ENCODE measurements around the gene GEMIN8. TPM values are rescaled to one million over a fixed set of nuclear protein-coding genes. Genes with fewer than 3 reads are reported as not detected.

The GEMIN8 gene
- total RNA-seq, 1 experiment from 2014 or later, result 11.3 TPM

DNA sequence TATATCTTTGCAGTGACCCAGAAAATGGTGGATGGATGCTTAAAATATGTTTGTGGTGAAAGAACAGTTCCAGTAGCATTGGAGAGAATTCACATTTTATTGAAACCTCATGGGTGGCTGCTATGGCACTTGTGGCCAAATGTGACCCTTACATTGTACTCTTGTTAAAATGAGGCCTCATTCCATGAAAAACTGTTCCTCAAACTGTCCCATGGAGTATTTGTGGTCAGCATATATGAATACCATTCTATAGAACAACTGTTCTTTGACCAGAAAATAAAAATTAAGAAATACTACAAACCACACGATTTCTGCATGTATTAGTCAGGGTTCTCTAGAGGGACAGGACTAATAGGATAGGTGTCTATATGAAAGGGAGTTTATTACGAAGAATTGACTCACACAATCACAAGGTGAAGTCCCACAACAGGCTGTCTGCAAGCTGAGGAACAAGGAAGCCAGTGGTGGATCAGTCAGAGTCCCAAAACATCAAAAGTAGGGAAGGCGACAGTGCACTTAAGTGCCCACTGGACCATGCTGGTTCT is 35.1 kb downstream of the GEMIN8 start:
- H3K27ac ChIP-seq (ENCODE audit: low read depth, low read length), result no peak overlapping the region
- no TSS peak for BruUV-seq (replicated peaks)
- H3K4me3 ChIP-seq (replicated peaks in 1 of 2; ENCODE audit: low read depth in 1 of 2, low read length in 2 of 2), result no peak overlapping the region
- RAD21 ChIA-PET (ENCODE audit: low non-redundant PET in 1 of 2, low total read pairs in 2 of 2, uncharacterized antibody in 2 of 2, unreplicated experiment in 2 of 2), result no interaction called here
- H3K4me1 ChIP-seq (ENCODE audit: control insufficient read depth in 1 of 2, insufficient read depth in 2 of 2, low read length in 2 of 2), result no peaks in the 10 kb centered on the region
- CTCF ChIA-PET, result no interaction called here
- DNase-seq (ENCODE audit: low read depth, low spot score) (no peak), ATAC-seq (no peak)
- H3K9ac ChIP-seq (ENCODE audit: low read length), result no peak overlapping the region
- H3K9me2 ChIP-seq (ENCODE audit: insufficient read depth), result no peaks in the 10 kb centered on the region
- H3K27me3 ChIP-seq (ENCODE audit: insufficient read depth, low read length), result no peaks in the 10 kb centered on the region
- intact Hi-C loops (cut with micrococcal nuclease), result no loop called here
- no peaks in the 10 kb centered on the region for H3K9me3 ChIP-seq (ENCODE audit: control insufficient read depth in 1 of 2, insufficient read depth in 1 of 2, low read depth in 1 of 2, low read length in 2 of 2)
- H2AFZ ChIP-seq (ENCODE audit: low read depth, low read length, poor library complexity, severe bottlenecking), result no peak overlapping the region
- H3K36me3 ChIP-seq (ENCODE audit: control insufficient read depth in 1 of 2, insufficient read depth in 2 of 2, low read length in 2 of 2), result no peaks in the 10 kb centered on the region
- H3K79me2 ChIP-seq (ENCODE audit: insufficient read depth, low read length), result no peaks in the 10 kb centered on the region
- no peaks in the 10 kb centered on the region for H4K20me1 ChIP-seq (ENCODE audit: insufficient read depth)
- no peak for TF ChIP-seq POLR2AphosphoS5 (IDR thresholded peaks at IDR 0.05; ENCODE audit: low read depth, low read length)
- TF ChIP-seq, protein P1, sequence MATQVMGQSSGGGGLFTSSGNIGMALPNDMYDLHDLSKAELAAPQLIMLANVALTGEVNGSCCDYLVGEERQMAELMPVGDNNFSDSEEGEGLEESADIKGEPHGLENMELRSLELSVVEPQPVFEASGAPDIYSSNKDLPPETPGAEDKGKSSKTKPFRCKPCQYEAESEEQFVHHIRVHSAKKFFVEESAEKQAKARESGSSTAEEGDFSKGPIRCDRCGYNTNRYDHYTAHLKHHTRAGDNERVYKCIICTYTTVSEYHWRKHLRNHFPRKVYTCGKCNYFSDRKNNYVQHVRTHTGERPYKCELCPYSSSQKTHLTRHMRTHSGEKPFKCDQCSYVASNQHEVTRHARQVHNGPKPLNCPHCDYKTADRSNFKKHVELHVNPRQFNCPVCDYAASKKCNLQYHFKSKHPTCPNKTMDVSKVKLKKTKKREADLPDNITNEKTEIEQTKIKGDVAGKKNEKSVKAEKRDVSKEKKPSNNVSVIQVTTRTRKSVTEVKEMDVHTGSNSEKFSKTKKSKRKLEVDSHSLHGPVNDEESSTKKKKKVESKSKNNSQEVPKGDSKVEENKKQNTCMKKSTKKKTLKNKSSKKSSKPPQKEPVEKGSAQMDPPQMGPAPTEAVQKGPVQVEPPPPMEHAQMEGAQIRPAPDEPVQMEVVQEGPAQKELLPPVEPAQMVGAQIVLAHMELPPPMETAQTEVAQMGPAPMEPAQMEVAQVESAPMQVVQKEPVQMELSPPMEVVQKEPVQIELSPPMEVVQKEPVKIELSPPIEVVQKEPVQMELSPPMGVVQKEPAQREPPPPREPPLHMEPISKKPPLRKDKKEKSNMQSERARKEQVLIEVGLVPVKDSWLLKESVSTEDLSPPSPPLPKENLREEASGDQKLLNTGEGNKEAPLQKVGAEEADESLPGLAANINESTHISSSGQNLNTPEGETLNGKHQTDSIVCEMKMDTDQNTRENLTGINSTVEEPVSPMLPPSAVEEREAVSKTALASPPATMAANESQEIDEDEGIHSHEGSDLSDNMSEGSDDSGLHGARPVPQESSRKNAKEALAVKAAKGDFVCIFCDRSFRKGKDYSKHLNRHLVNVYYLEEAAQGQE (IDR thresholded peaks at IDR 0.05; ENCODE audit: low read depth), result no peak
- no peak for TF ChIP-seq RAD21 (IDR thresholded peaks at IDR 0.05; ENCODE audit: low read depth)
- TF ChIP-seq ELF1 (IDR thresholded peaks at IDR 0.05; ENCODE audit: borderline replicate concordance, low read depth), result no peak
- TF ChIP-seq, protein P2, sequence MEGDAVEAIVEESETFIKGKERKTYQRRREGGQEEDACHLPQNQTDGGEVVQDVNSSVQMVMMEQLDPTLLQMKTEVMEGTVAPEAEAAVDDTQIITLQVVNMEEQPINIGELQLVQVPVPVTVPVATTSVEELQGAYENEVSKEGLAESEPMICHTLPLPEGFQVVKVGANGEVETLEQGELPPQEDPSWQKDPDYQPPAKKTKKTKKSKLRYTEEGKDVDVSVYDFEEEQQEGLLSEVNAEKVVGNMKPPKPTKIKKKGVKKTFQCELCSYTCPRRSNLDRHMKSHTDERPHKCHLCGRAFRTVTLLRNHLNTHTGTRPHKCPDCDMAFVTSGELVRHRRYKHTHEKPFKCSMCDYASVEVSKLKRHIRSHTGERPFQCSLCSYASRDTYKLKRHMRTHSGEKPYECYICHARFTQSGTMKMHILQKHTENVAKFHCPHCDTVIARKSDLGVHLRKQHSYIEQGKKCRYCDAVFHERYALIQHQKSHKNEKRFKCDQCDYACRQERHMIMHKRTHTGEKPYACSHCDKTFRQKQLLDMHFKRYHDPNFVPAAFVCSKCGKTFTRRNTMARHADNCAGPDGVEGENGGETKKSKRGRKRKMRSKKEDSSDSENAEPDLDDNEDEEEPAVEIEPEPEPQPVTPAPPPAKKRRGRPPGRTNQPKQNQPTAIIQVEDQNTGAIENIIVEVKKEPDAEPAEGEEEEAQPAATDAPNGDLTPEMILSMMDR (IDR thresholded peaks at IDR 0.05 in 2 of 3, conservative IDR thresholded peaks at IDR 0.05 in 1 of 3; ENCODE audit: borderline replicate concordance in 1 of 3, insufficient read depth in 1 of 3, low read depth in 2 of 3, low read length in 2 of 3), result no peak
- no peak for TF ChIP-seq EZH2phosphoT487 (IDR thresholded peaks at IDR 0.05; ENCODE audit: borderline replicate concordance)
- TF ChIP-seq, protein P3, sequence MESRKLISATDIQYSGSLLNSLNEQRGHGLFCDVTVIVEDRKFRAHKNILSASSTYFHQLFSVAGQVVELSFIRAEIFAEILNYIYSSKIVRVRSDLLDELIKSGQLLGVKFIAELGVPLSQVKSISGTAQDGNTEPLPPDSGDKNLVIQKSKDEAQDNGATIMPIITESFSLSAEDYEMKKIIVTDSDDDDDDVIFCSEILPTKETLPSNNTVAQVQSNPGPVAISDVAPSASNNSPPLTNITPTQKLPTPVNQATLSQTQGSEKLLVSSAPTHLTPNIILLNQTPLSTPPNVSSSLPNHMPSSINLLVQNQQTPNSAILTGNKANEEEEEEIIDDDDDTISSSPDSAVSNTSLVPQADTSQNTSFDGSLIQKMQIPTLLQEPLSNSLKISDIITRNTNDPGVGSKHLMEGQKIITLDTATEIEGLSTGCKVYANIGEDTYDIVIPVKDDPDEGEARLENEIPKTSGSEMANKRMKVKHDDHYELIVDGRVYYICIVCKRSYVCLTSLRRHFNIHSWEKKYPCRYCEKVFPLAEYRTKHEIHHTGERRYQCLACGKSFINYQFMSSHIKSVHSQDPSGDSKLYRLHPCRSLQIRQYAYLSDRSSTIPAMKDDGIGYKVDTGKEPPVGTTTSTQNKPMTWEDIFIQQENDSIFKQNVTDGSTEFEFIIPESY (IDR thresholded peaks at IDR 0.05; ENCODE audit: extremely low read depth, insufficient replicate concordance, low read length), result no peak
- TF ChIP-seq ZFX (IDR thresholded peaks at IDR 0.05), result no peak
- no peak overlapping the region for H3K4me2 ChIP-seq (ENCODE audit: low read length)
- POLR2A ChIA-PET, result no interaction called here

Data from HCT116 (cell line).